ENCODE results near the gene KIF1B. TPM values are rescaled to one million over a fixed set of nuclear protein-coding genes. Genes with fewer than 3 reads are reported as not detected.
"Not testable (repeated sequence)": the region's sequence is repeated elsewhere in the genome, so short reads cannot be mapped to it uniquely, and the experiment has no call there.

The KIF1B gene
- polyA plus RNA-seq, 2 donors, result 9.6 to 13.6 TPM

DNA sequence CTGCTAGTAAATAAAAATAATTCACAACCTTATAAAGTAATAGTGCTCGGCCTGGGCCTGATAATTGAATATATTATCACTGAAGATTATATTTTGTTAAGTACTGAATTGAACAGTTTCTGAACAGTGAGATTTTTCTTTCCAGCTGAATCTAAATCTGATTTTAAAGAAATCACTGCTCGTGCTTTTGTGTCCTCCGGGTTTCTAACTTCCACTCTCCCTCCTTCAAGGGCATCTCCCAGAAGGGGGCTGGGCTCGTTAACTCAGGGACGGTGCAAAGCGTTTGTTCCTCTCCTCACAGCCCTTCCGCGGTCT, 823 bp upstream of the KIF1B start:
- no peaks in the 10 kb centered on the region for H3K27me3 ChIP-seq (ENCODE audit: control insufficient read depth in 1 of 2, insufficient read depth in 2 of 2, low read length in 2 of 2)
- no peaks in the 10 kb centered on the region for H3K36me3 ChIP-seq (ENCODE audit: control insufficient read depth in 2 of 2, insufficient read depth in 2 of 2, low read length in 1 of 2)
- H3K27ac ChIP-seq (ENCODE audit: low read depth in 2 of 2, low read length in 1 of 2), result peak overlapping the region; percentile 95 to 97
- H3K4me3 ChIP-seq (ENCODE audit: low read depth in 1 of 2, low read length in 2 of 2), result peak overlapping the region; percentile 68 to 86
- WGBS, 2 donors, result 3 to 5% methylated on average over 8 of the region's 8 CpGs
- no peaks in the 10 kb centered on the region for H3K9me3 ChIP-seq (ENCODE audit: control insufficient read depth in 2 of 2, insufficient read depth in 1 of 2, low read depth in 1 of 2, low read length in 1 of 2)
- peaks cover 2 to 4% of the 10 kb centered on the region in 2 donors for H3K4me1 ChIP-seq (ENCODE audit: control insufficient read depth in 2 of 2, insufficient read depth in 2 of 2, low read length in 1 of 2)

DNA sequence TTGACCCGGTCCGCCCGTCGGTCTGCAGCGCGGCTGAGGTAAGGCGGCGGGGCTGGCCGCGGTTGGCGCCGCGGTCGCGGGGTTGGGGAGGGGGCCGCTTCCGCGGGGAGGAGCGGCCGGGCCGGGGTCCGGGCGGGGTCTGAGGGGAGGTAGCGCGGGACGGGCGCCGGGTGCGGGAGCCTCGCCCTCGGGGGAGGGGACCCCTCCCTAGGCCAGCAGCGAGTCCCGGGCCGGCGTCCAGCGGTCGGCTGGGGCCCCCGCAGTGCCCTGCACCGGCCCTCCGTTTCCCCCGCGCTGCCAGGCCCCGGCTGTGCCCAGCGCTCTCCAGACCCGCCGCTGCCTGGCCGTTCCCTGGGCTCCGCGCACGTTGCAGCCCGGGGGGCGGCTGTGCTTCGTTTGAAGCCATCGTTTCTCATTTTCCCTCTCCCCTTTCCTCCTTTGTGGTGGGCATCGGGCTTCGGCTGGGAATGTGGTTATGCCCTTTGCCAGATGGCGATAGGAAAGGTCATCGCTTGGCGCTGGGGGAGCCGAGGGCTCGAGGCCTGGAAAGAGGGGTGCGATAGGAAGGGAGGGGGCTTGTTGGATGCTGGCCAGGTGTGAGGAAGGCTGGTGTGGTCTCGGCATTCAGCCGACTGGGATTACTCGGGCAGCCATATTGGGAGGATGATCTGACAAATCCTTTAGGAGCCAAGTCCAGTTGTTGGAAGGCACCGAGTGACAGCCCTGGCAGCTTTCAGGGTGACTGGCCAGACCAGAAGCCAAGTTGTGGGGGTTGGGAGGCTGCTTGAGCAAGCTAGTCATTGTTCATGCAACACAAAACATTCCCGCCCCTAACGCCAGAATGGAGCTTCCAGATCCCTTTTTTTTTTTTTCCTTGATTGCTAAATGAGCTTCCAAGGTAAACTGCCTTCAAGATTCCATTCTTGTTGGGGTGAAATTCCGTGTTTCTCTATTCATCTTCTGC, 753 bp downstream of the KIF1B start:
- 2 to 3% methylated on average over 30 to 69 of the region's 69 CpGs for WGBS, 2 donors
- H3K4me3 ChIP-seq (ENCODE audit: low read depth in 1 of 2, low read length in 2 of 2), result peak overlapping the region; percentile 78 to 86
- H3K27ac ChIP-seq (ENCODE audit: low read depth in 2 of 2, low read length in 1 of 2), result peak overlapping the region; percentile 98 to 99
- no peaks in the 10 kb centered on the region for H3K27me3 ChIP-seq (ENCODE audit: control insufficient read depth in 1 of 2, insufficient read depth in 2 of 2, low read length in 2 of 2)
- no peaks in the 10 kb centered on the region for H3K9me3 ChIP-seq (ENCODE audit: control insufficient read depth in 2 of 2, insufficient read depth in 1 of 2, low read depth in 1 of 2, low read length in 1 of 2)
- peaks cover 2 to 4% of the 10 kb centered on the region in 2 donors for H3K4me1 ChIP-seq (ENCODE audit: control insufficient read depth in 2 of 2, insufficient read depth in 2 of 2, low read length in 1 of 2)
- no peaks in the 10 kb centered on the region for H3K36me3 ChIP-seq (ENCODE audit: control insufficient read depth in 2 of 2, insufficient read depth in 2 of 2, low read length in 1 of 2)

DNA sequence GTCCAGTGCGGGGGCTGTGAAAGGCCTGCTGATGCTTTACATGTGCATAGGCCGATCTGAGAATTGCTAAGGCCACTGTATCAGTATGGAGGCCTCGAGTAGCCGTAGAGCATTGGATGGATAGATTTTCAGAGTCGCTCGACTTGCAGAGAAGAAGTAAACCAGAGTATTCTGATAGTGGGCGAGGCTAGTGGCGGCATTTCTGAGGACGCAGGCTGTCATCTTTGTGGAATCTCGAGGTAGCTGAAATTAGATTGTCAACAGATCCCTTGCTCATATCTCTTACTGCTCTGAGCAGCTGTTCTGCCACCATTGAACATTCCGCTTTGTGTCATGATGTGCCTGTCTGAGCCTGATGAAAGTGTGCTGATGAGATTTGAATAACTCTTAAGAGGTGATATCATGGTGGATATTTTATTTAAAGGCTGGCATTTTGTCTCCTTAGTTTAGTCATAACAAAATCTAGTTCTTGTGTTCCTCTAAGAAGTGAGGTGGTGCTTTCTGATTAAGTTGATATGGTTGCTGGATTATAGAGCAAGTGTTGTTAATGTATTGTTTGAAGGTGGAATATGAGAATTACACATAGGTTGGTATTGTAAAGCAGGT, 1.5 kb downstream of the KIF1B start:
- no peaks in the 10 kb centered on the region for H3K27me3 ChIP-seq (ENCODE audit: control insufficient read depth in 1 of 2, insufficient read depth in 2 of 2, low read length in 2 of 2)
- H3K4me3 ChIP-seq (ENCODE audit: low read depth in 1 of 2, low read length in 2 of 2), result peak overlapping the region; percentile 78 to 86
- 24 to 26% methylated on average over 11 of the region's 11 CpGs for WGBS, 2 donors
- no peaks in the 10 kb centered on the region for H3K9me3 ChIP-seq (ENCODE audit: control insufficient read depth in 2 of 2, insufficient read depth in 1 of 2, low read depth in 1 of 2, low read length in 1 of 2)
- H3K36me3 ChIP-seq (ENCODE audit: control insufficient read depth in 2 of 2, insufficient read depth in 2 of 2, low read length in 1 of 2), result no peaks in the 10 kb centered on the region
- peak overlapping the region; percentile 98 to 99 for H3K27ac ChIP-seq (ENCODE audit: low read depth in 2 of 2, low read length in 1 of 2)
- H3K4me1 ChIP-seq (ENCODE audit: control insufficient read depth in 2 of 2, insufficient read depth in 2 of 2, low read length in 1 of 2), result peaks cover 2 to 6% of the 10 kb centered on the region in 2 donors

DNA sequence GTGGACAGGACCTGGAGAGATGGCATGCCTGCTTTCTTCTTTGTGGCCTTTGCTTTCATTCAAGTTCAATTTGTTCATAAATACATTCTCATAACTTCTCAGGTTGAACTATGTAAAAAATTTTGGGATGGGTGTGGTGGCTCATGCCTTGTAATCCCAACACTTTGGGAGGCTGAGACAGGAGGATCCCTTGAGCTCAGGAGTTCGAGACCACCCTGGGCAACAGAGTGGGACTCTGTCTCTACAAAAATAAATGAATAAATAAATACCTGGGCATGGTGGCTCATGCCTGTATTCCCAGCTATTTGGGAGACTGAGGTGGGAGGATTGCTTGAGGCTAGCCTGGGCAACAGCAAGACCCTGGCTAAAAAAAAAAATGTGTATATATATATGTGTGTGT, 2.1 kb downstream of the KIF1B start:
- H3K4me1 ChIP-seq (ENCODE audit: control insufficient read depth in 2 of 2, insufficient read depth in 2 of 2, low read length in 1 of 2), result peaks cover 2 to 6% of the 10 kb centered on the region in 2 donors
- peak overlapping the region in 1 of 2 donors; percentile 30 for H3K27ac ChIP-seq (ENCODE audit: low read depth in 2 of 2, low read length in 1 of 2)
- 94 to 100% methylated on average over 1 of the region's 1 CpG for WGBS, 2 donors
- H3K4me3 ChIP-seq (ENCODE audit: low read depth in 1 of 2, low read length in 2 of 2), result peak overlapping the region in 1 of 2 donors; percentile 86
- H3K36me3 ChIP-seq (ENCODE audit: control insufficient read depth in 2 of 2, insufficient read depth in 2 of 2, low read length in 1 of 2), result no peaks in the 10 kb centered on the region
- no peaks in the 10 kb centered on the region for H3K27me3 ChIP-seq (ENCODE audit: control insufficient read depth in 1 of 2, insufficient read depth in 2 of 2, low read length in 2 of 2)
- no peaks in the 10 kb centered on the region for H3K9me3 ChIP-seq (ENCODE audit: control insufficient read depth in 2 of 2, insufficient read depth in 1 of 2, low read depth in 1 of 2, low read length in 1 of 2)

DNA sequence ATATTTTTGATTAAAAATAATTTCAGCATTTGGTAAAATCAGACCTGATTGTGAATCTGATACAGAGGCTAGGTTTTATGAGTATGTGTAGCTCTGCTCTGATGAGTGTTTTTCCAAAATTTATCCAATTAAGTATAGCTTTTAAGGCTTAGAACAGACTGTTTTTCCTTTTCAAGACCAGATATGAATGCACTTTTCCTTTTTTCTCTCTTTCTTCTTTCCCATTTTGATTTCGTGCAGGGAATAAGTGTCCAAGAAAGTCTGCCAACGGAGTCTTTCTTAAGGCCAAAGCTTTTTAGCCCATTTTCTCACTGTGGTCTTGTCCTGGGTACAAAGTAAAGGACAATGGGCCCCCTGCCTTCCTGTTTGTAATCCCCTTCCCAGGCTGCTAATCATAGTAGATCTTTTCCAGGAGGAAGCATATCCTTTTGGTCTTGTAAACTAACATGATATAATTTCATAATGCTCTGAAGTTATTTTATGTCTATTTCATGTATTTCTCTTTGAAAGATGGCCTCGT, 2.9 kb downstream of the KIF1B start:
- Histone ChIP-seq H3K4me1 (ENCODE audit: control insufficient read depth in 2 of 2, insufficient read depth in 2 of 2, low read length in 1 of 2) (peaks cover 2 to 9% of the 10 kb centered on the region in 2 donors), H3K4me3 (ENCODE audit: low read depth in 1 of 2, low read length in 2 of 2) (no peak overlapping the region), H3K9me3 (ENCODE audit: control insufficient read depth in 2 of 2, insufficient read depth in 1 of 2, low read depth in 1 of 2, low read length in 1 of 2) (no peaks in the 10 kb centered on the region), H3K27ac (ENCODE audit: low read depth in 2 of 2, low read length in 1 of 2) (no peak overlapping the region), H3K27me3 (ENCODE audit: control insufficient read depth in 1 of 2, insufficient read depth in 2 of 2, low read length in 2 of 2) (no peaks in the 10 kb centered on the region), H3K36me3 (ENCODE audit: control insufficient read depth in 2 of 2, insufficient read depth in 2 of 2, low read length in 1 of 2) (no peaks in the 10 kb centered on the region)
- 58 to 63% methylated on average over 3 of the region's 3 CpGs for WGBS, 2 donors

DNA sequence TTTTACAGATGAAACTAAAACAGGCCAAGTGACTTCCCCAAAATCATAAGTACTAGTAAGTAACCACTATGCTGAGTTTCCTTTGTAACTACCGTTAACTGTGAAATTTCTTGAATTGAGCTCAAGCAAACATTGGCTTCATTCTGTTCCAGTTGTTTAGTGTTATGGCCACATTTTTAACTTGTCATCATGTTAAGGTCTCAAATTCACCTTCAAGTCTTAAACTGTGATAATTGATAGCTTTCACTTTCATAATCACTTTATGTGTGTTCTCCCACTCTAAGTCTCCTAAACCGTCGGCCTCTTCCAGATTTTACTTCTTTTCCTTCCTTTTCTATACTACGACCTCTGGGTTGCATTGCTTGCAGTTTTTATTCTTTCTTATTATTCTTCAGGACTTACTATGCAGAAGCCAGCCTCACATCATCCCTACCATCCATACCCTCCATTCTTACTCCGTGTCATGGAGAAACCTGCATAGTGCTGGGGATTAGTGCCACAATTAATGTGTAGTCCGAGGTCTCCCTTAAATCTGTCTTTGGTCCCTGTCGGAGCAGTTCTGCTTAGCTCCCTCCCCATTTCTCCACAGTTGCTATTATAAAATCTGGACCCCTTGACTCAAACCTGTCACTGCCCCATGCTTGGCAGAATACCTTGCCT, 5.8 kb downstream of the KIF1B start:
- H3K4me3 ChIP-seq (ENCODE audit: low read depth in 1 of 2, low read length in 2 of 2), result no peak overlapping the region
- H3K9me3 ChIP-seq (ENCODE audit: control insufficient read depth in 2 of 2, insufficient read depth in 1 of 2, low read depth in 1 of 2, low read length in 1 of 2), result no peaks in the 10 kb centered on the region
- WGBS, 2 donors, result 59 to 64% methylated on average over 7 of the region's 7 CpGs
- no peaks in the 10 kb centered on the region for H3K36me3 ChIP-seq (ENCODE audit: control insufficient read depth in 2 of 2, insufficient read depth in 2 of 2, low read length in 1 of 2)
- no peaks in the 10 kb centered on the region for H3K27me3 ChIP-seq (ENCODE audit: control insufficient read depth in 1 of 2, insufficient read depth in 2 of 2, low read length in 2 of 2)
- no peak overlapping the region for H3K27ac ChIP-seq (ENCODE audit: low read depth in 2 of 2, low read length in 1 of 2)
- peaks cover 2 to 9% of the 10 kb centered on the region in 2 donors for H3K4me1 ChIP-seq (ENCODE audit: control insufficient read depth in 2 of 2, insufficient read depth in 2 of 2, low read length in 1 of 2)

DNA sequence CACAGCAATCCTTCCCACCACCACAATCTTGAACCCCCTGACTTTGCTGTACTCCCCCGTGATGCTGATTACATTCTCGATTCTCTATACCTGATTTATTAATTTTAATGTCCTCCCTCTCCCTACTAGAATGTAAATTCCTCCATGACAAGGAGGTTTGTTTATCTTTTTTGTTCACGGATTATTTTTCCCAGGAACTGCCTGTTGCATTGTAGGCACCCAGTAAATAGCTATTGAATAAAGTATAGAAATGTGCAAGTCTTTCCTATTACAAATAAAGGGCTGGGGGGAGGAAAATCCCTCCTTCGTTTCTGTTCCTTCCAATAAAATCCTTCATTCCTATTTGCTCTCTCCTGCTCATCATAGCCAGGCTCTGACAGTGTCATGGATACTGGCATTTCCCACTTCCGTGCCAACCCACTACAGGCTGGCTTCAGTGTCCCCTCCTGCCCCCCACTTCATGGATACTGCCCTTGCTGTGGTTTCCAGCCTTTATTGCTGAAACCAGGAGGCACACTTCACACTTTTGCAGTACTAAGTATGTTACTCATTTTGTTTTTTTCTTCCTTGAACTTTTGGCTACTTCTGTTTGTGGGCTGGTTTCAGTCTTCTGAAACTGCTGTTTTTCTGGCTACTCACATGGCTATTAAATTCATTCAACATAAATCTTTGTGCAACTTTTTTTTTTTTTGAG, 7.5 kb downstream of the KIF1B start:
- WGBS, 2 donors, result 55 to 59% methylated on average over 5 of the region's 5 CpGs
- Histone ChIP-seq H3K36me3 (ENCODE audit: control insufficient read depth in 2 of 2, insufficient read depth in 2 of 2, low read length in 1 of 2) (no peaks in the 10 kb centered on the region), H3K27ac (ENCODE audit: low read depth in 2 of 2, low read length in 1 of 2) (no peak overlapping the region), H3K4me3 (ENCODE audit: low read depth in 1 of 2, low read length in 2 of 2) (no peak overlapping the region), H3K27me3 (ENCODE audit: control insufficient read depth in 1 of 2, insufficient read depth in 2 of 2, low read length in 2 of 2) (no peaks in the 10 kb centered on the region), H3K4me1 (ENCODE audit: control insufficient read depth in 2 of 2, insufficient read depth in 2 of 2, low read length in 1 of 2) (peaks cover 2 to 4% of the 10 kb centered on the region in 2 donors), H3K9me3 (ENCODE audit: control insufficient read depth in 2 of 2, insufficient read depth in 1 of 2, low read depth in 1 of 2, low read length in 1 of 2) (no peaks in the 10 kb centered on the region)

DNA sequence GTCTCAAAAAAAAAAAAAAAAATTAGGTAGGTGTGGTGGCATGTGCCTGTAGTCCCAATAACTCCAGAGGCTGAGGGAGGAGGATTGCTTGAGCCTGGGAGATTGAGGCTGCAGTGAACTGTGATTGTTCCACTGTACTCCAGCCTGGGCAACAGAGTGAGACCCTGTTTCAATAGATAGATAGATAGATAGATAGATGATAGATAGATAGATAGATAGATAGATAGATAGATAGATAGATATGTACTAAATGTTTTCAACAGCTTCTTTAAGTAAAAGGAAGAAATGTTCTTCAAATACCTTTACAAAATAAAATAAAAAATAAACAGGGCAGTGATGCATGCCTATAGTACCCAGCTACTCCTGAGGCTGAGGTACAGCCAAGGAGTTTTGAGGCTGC, 9.8 kb downstream of the KIF1B start:
- no peaks in the 10 kb centered on the region for H3K9me3 ChIP-seq (ENCODE audit: control insufficient read depth in 2 of 2, insufficient read depth in 1 of 2, low read depth in 1 of 2, low read length in 1 of 2)
- H3K4me1 ChIP-seq (ENCODE audit: control insufficient read depth in 2 of 2, insufficient read depth in 2 of 2, low read length in 1 of 2), result peaks cover 0 to 4% of the 10 kb centered on the region in 2 donors
- H3K27me3 ChIP-seq (ENCODE audit: control insufficient read depth in 1 of 2, insufficient read depth in 2 of 2, low read length in 2 of 2), result no peaks in the 10 kb centered on the region
- H3K36me3 ChIP-seq (ENCODE audit: control insufficient read depth in 2 of 2, insufficient read depth in 2 of 2, low read length in 1 of 2), result no peaks in the 10 kb centered on the region
- H3K4me3 ChIP-seq (ENCODE audit: low read depth in 1 of 2, low read length in 2 of 2), result no peak overlapping the region
- no peak overlapping the region for H3K27ac ChIP-seq (ENCODE audit: low read depth in 2 of 2, low read length in 1 of 2)

DNA sequence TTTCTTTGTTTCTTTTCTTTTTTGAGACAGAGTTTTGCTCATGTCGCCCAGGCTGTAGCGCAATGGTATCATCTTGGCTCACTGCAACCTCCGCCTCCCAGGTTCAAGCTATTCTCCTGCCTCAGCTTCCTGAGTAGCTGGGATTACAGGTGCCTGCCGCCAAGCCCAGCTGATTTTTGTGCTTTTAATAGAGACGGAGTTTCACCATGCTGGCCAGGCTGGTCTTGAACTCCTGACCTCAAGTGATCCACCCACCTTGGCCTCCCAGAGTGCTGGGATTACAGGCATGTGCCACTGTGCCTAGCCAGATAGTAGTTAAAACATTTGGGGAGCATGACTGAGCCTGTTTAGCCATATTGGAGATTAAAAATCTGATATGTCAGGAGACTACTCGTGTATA, 10.3 kb downstream of the KIF1B start:
- not testable (repeated sequence) for H3K9me3 ChIP-seq (ENCODE audit: control insufficient read depth in 2 of 2, insufficient read depth in 1 of 2, low read depth in 1 of 2, low read length in 1 of 2); H3K36me3 ChIP-seq (ENCODE audit: control insufficient read depth in 2 of 2, insufficient read depth in 2 of 2, low read length in 1 of 2); H3K4me1 ChIP-seq (ENCODE audit: control insufficient read depth in 2 of 2, insufficient read depth in 2 of 2, low read length in 1 of 2); H3K27me3 ChIP-seq (ENCODE audit: control insufficient read depth in 1 of 2, insufficient read depth in 2 of 2, low read length in 2 of 2); H3K27ac ChIP-seq (ENCODE audit: low read depth in 2 of 2, low read length in 1 of 2); H3K4me3 ChIP-seq (ENCODE audit: low read depth in 1 of 2, low read length in 2 of 2)
- 88 to 90% methylated on average over 6 of the region's 6 CpGs for WGBS, 2 donors

All from esophagus (tissue), 2 donors.